GM23338 (cell line): Measurements from ENCODE around the gene C1QL1. TPM values are rescaled to one million over a fixed set of nuclear protein-coding genes. Genes with fewer than 3 reads are reported as not detected.

ENCODE experiments used
- ATAC-seq: fragments of 200-7000 bp; cut with Tn5 transposase; 3 replicates; pipeline ENCODE4 v1.9.1; 2020
- DNase-seq: peaks from one replicate; pipeline ENCODE4 v3.0.0-alpha.2; 2015; ENCODE audit warnings: low spot score
- H2AFZ ChIP-seq: fragments of 200-600 bp; sonication (generic); 2 replicates; pipeline ENCODE4 v1.8.0; 2016; ENCODE audit warnings: antibody characterized with exemption, mild to moderate bottlenecking, moderate library complexity
- H3F3A ChIP-seq: fragments of 200-600 bp; sonication (generic); replicated peaks from 2 replicates; pipeline ENCODE4 v1.8.0; 2017; ENCODE audit warnings: antibody characterized with exemption, mixed run types, low read depth
- H3K27ac ChIP-seq: fragments of 200-600 bp; sonication (generic); 2 replicates; pipeline ENCODE4 v1.6.1; 2016; ENCODE audit warnings: low read depth
- H3K27me3 ChIP-seq: fragments of 200-600 bp; sonication (generic); 2 replicates; pipeline ENCODE4 v1.8.0; 2016; ENCODE audit warnings: mild to moderate bottlenecking, mixed run types, moderate library complexity; ENCODE audit not compliant: insufficient read depth
- H3K36me3 ChIP-seq: fragments of 200-600 bp; sonication (generic); 2 replicates; pipeline ENCODE4 v1.8.0; 2016; ENCODE audit warnings: mild to moderate bottlenecking; ENCODE audit not compliant: insufficient read depth
- H3K4me1 ChIP-seq: fragments of 200-600 bp; sonication (generic); 2 replicates; pipeline ENCODE4 v1.8.0; 2016; ENCODE audit warnings: mild to moderate bottlenecking, moderate library complexity; ENCODE audit not compliant: insufficient read depth
- H3K4me2 ChIP-seq: fragments of 200-600 bp; sonication (generic); 2 replicates; pipeline ENCODE4 v1.7.1; 2017; ENCODE audit warnings: mixed run types
- H3K4me3 ChIP-seq: fragments of 200-600 bp; sonication (generic); 2 replicates; pipeline ENCODE4 v1.6.1; 2016; ENCODE audit warnings: mixed run types
- H3K79me2 ChIP-seq: fragments of 200-600 bp; sonication (generic); replicated peaks from 2 replicates; pipeline ENCODE4 v1.8.0; 2017; ENCODE audit warnings: mild to moderate bottlenecking; ENCODE audit not compliant: insufficient read depth
- H3K9me2 ChIP-seq: fragments of 200-600 bp; sonication (generic); 2 replicates; pipeline ENCODE4 v1.8.0; 2017; ENCODE audit not compliant: insufficient read depth
- H4K20me1 ChIP-seq: fragments of 200-600 bp; sonication (generic); replicated peaks from 2 replicates; pipeline ENCODE4 v1.8.0; 2017; ENCODE audit warnings: mild to moderate bottlenecking; ENCODE audit not compliant: insufficient read depth
- H3K27ac Mint-ChIP-seq: 2 replicates; pipeline ENCODE4 v1.8.0; 2020; ENCODE audit warnings: inconsistent platforms, mild to moderate bottlenecking, moderate library complexity, mixed read lengths
- H3K27me3 Mint-ChIP-seq: 3 replicates; pipeline ENCODE4 v1.8.0; 2022; ENCODE audit warnings: low read depth, mild to moderate bottlenecking, moderate library complexity, mixed read lengths, inconsistent platforms; ENCODE audit not compliant: insufficient read depth, poor library complexity
- H3K36me3 Mint-ChIP-seq: 3 replicates; pipeline ENCODE4 v1.8.0; 2021; ENCODE audit warnings: low read depth, mild to moderate bottlenecking, inconsistent platforms, moderate library complexity, mixed read lengths
- H3K4me1 Mint-ChIP-seq: 3 replicates; pipeline ENCODE4 v1.8.0; 2020; ENCODE audit warnings: mild to moderate bottlenecking, inconsistent platforms, mixed read lengths
- H3K4me3 Mint-ChIP-seq: 3 replicates; pipeline ENCODE4 v1.8.0; 2021; ENCODE audit warnings: moderate library complexity, mild to moderate bottlenecking, inconsistent platforms, mixed read lengths
- H3K9me3 Mint-ChIP-seq: 3 replicates; pipeline ENCODE4 v1.8.0; 2020; ENCODE audit warnings: moderate library complexity, mild to moderate bottlenecking, inconsistent platforms, mixed read lengths
- CTCF ChIP-seq, 2 experiments: fragments of 200-600 bp in 1 of 2; sonication (generic) in 1 of 2; conservative IDR thresholded peaks; 2 replicates each; pipeline versions ENCODE4 v1.5.1 to v1.6.1; 2016 to 2017; ENCODE audit warnings: antibody characterized with exemption in 2 of 2, low read depth in 2 of 2, mild to moderate bottlenecking in 2 of 2, moderate library complexity in 1 of 2
- ETS1 ChIP-seq: IDR thresholded peaks from 2 replicates; pipeline ENCODE4 v1.6.1; 2016; ENCODE audit warnings: antibody characterized with exemption
- EZH2 ChIP-seq: fragments of 200-600 bp; sonication (generic); IDR thresholded peaks from one replicate; pipeline ENCODE4 v1.8.0; 2017; ENCODE audit warnings: antibody characterized with exemption, mild to moderate bottlenecking, low read depth; ENCODE audit not compliant: unreplicated experiment
- NANOG ChIP-seq: IDR thresholded peaks from 2 replicates; pipeline ENCODE4 v1.6.1; 2016; ENCODE audit warnings: antibody characterized with exemption, borderline replicate concordance
- POLR2AphosphoS5 ChIP-seq: IDR thresholded peaks from 2 replicates; pipeline ENCODE4 v1.6.1; 2016; ENCODE audit warnings: antibody characterized with exemption, low read depth
- STAT1 ChIP-seq: IDR thresholded peaks from one replicate; pipeline ENCODE4 v1.6.1; 2016; ENCODE audit warnings: antibody characterized with exemption; ENCODE audit not compliant: unreplicated experiment
- ZNF331 ChIP-seq: fragments of 250-450 bp; sonication (Bioruptor Pico); IDR thresholded peaks from 2 replicates; pipeline ENCODE4 v1.5.0; 2020; ENCODE audit warnings: low read depth, mild to moderate bottlenecking, moderate library complexity
- ZNF462 ChIP-seq: fragments of 250-450 bp; sonication (Bioruptor Pico); IDR thresholded peaks from 2 replicates; pipeline ENCODE4 v1.5.0; 2020; ENCODE audit warnings: mild to moderate bottlenecking, moderate library complexity
- polyA plus RNA-seq: library from polyadenylated mRNA; unstranded; fragments of >200 nt; fragmentation: Nextera tagmentation; extraction: Ambion mirVana; gene quantifications from 2 replicates; pipeline ENCODE4 v1.2.1, GENCODE V29; 2016
- total RNA-seq: library from RNA; depleted of rRNA; stranded (reverse); fragments of >200 nt; shearing (Covaris generic); gene quantifications from 2 replicates; pipeline ENCODE4 v1.2.3, GENCODE V29; 2014

C1QL1 gene
- total and polyA plus RNA-seq, 2 experiments from 2014 or later, result 4.3 to 14.4 TPM

GRCh38 chr17:44977814-44978550, 9.9 kb upstream of the C1QL1 start:
- Histone ChIP-seq H4K20me1 (no peaks in the 10 kb centered on the region), H3K9me2 (no peaks in the 10 kb centered on the region; the same call in 1 of the 2 replicates), H3K4me3 (no peak overlapping the region), H3K27me3 (peaks cover 3% of the 10 kb centered on the region; the same call in 1 of the 2 replicates), H3K79me2 (no peaks in the 10 kb centered on the region), H3K4me2 (peak overlapping the region; percentile 43; the same call in 1 of the 2 replicates), H3F3A (peaks cover under 1% of the 10 kb centered on the region; the same call in 1 of the 2 replicates), H3K4me1 (peaks cover 8% of the 10 kb centered on the region), H2AFZ (peak overlapping the region; percentile 63; the same call in 1 of the 2 replicates), H3K36me3 (no peaks in the 10 kb centered on the region), H3K27ac (no peak overlapping the region)
- Mint-ChIP-seq H3K9me3 (no peaks in the 10 kb centered on the region; the same call in 1 of the 3 replicates), H3K4me3 (no peak overlapping the region), H3K27ac (no peak overlapping the region), H3K27me3 (peaks cover 8% of the 10 kb centered on the region), H3K36me3 (no peaks in the 10 kb centered on the region), H3K4me1 (peaks cover 27% of the 10 kb centered on the region)
- no peak for TF ChIP-seq POLR2AphosphoS5
- TF ChIP-seq STAT1, result no peak
- peak in 1 of 2 experiments; percentile 40; a peak in 2 of 4 replicates for TF ChIP-seq CTCF (conservative IDR thresholded peaks at IDR 0.05; ENCODE audit: low read depth in 2 of 2)
- peak; percentile 39 for ATAC-seq
- DNase-seq, result no peak

GRCh38 chr17:44977065-44977464, 9.0 kb upstream of the C1QL1 start:
- DNase-seq, result no peak
- H3K4me1 Mint-ChIP-seq, result peaks cover 36% of the 10 kb centered on the region
- no peak overlapping the region for H3K4me3 Mint-ChIP-seq
- peaks cover 9% of the 10 kb centered on the region; the same call in 1 of the 2 replicates for H3F3A ChIP-seq
- H2AFZ ChIP-seq, result no peak overlapping the region
- H3K27ac Mint-ChIP-seq, result no peak overlapping the region
- H3K4me3 ChIP-seq, result no peak overlapping the region
- H3K36me3 Mint-ChIP-seq, result no peaks in the 10 kb centered on the region
- H3K4me2 ChIP-seq, result no peak overlapping the region
- H4K20me1 ChIP-seq, result no peaks in the 10 kb centered on the region
- H3K9me2 ChIP-seq, result no peaks in the 10 kb centered on the region
- H3K27me3 ChIP-seq, result peaks cover 3% of the 10 kb centered on the region; the same call in 1 of the 2 replicates
- no peak for ATAC-seq
- H3K79me2 ChIP-seq, result no peaks in the 10 kb centered on the region
- H3K27me3 Mint-ChIP-seq, result peaks cover 8% of the 10 kb centered on the region
- no peak overlapping the region for H3K27ac ChIP-seq
- no peaks in the 10 kb centered on the region for H3K36me3 ChIP-seq
- H3K9me3 Mint-ChIP-seq, result no peaks in the 10 kb centered on the region; the same call in 2 of the 3 replicates
- H3K4me1 ChIP-seq, result peaks cover 17% of the 10 kb centered on the region
- TF ChIP-seq STAT1 (no peak), ETS1 (no peak), CTCF (conservative IDR thresholded peaks at IDR 0.05; ENCODE audit: low read depth in 2 of 2) (no peak; a peak in 1 of 4 replicates), ZNF462 (CRISPR knock-in tag) (no peak), EZH2 (no peak), ZNF331 (CRISPR knock-in tag) (no peak), NANOG (no peak)
